SKM-1 treated with dmso at 0.1 percent for 144 hours (cell line): ENCODE data around the gene EIF3I.
"Not testable (repeated sequence)": the region's sequence is repeated elsewhere in the genome, so short reads cannot be mapped to it uniquely, and the experiment has no call there.

ENCODE experiments used
- DNase-seq: peaks from one replicate; lab custom pipeline; 2025; ENCODE audit not compliant: unreplicated experiment; lab: John Stamatoyannopoulos, UW

EIF3I gene

DNA sequence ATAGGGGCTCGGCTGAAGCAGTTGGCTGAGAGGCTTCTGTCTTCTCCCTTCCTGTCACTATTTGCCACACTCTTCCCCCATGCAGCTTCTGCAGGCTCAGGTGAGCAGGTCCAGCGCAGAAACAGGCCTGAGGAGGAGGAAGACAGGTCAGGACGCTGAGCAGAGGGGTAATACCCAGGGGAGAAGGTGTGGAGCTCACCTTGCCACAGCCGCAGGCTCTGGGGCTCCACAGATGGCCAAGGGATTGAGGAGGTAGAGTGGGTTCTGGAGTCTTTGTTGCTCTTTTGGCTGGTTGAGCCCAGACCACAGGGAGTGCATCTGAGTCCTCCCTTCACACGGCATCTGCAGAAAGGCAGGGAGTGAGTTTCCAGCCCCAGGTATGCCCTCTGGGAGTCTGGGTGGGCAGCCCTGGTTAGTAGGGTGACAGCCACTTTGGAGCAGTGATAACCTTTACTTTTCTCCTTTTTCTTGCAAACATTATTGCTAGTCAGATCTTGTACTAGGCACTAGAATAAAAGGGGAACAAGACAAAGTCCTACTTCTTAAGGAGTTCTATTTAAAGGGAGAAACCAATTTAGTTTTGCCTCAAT is 9.7 kb downstream of the EIF3I start:
- no peak for DNase-seq

DNA sequence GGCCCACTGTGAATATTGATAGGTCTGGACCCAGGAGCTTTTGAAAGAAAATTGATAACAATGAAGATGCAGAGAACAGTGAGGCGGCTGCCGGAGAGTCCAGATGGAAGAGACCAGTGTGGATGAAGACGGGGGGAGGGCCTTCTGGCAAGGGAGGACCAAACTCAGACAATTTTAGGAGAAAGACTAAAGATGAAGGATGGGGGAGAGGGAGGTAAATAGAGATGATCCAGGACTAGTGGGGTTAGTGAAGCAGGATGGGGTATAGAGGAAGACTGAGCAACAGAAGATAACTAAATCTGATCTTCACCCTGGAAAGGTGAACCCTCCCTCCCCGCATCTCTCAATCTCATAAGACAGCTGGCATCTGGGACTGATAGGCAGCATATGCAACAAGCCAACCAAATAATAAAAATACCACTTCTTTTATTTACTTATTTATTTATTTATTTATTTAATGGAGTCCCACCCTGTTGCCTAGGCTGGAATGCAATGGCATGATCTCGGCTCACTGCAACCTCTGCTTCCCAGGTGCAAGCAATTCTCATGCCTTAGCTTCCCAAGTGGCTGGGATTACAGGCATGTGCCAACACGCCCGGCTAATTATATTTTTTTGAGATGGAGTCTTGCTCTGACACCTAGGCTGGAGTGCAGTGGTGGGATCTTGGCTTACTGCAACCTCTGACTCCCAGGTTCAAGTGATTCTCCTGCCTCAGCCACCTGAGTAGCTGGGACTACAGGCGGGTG is 10.5 kb downstream of the EIF3I start:
- no peak for DNase-seq

- no peak for DNase-seq
Measured at GRCh38 chr1:32234792-32235191, 12.6 kb downstream of the EIF3I start.

DNA sequence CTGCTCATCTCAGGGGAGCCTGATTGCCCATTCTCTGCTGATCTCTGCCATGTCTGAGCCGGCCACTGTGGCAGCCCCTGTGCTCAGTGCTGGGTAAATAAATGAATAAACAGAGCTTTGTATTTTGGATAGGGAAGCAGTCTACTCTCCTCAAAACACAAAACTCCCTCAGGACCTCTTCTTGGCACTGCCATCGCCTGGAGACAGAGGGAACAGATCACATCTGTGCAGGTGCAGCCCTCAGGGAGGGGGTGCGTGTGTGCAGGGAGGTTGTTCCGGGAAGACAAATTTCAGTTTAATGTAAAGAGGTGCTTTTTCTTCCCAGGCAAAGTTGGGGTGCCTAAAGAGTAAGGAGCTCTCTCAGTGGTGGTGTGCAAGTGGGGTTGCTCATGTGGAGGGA is 17.1 kb downstream of the EIF3I start:
- no peak for DNase-seq

DNA sequence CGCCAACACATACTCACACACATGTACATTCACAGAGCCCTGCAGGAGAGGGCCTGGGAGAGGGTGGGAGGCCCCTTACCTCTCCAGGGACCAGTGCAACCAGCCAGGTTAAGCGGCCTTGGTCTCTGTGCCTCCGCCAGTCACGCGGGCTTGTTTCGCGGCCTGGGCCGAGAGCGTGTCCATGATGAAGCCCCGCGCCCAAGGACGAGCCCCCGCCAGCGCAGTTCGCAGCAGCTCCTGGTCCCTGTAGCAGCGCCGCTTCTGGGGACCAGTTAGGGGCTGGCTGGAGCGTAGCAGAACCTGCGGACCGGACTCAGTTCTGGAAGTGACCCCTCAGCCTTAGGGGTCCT is 17.6 kb downstream of the EIF3I start:
- DNase-seq: no peak

DNA sequence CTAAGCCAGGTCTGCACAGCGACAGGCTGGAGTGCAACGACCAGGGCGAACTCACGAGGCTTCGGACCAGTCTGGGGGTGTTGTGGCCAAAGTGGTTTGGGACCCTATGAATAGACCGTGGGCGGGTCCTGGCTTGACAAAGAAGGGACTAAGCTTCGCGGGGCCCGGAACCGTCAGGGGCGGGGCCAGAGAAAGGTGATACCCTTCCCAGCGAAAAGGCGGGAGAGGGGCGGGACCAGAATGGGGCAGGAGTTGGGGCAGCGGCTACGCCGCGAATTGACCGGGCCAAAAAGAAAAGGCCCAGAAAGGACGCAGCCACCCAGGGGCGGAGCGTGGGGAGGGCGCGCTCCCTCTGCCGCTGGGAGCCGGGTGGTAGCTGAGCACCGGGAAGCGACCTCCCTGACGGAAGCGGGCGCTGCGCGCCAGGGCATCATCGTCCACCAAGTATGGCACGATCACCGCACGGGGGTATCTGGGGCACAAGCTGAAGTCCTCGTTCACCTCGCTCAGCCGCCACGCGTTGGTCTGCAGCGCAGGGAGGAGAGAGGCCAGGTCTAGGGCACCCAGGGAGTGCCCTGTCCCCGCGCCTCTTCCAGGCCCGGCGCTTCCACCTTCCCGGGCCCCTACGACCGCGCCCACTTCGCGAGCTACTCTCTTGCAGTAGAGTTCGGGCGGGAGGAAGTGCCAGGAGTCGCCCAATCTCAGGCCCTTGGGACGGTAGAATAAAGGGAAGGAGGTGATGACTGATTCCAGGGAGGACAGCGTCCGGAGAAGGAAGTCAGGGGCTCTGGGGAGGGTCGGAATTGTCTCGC is 18.1 kb downstream of the EIF3I start:
- DNase-seq: peak; percentile 34

DNA sequence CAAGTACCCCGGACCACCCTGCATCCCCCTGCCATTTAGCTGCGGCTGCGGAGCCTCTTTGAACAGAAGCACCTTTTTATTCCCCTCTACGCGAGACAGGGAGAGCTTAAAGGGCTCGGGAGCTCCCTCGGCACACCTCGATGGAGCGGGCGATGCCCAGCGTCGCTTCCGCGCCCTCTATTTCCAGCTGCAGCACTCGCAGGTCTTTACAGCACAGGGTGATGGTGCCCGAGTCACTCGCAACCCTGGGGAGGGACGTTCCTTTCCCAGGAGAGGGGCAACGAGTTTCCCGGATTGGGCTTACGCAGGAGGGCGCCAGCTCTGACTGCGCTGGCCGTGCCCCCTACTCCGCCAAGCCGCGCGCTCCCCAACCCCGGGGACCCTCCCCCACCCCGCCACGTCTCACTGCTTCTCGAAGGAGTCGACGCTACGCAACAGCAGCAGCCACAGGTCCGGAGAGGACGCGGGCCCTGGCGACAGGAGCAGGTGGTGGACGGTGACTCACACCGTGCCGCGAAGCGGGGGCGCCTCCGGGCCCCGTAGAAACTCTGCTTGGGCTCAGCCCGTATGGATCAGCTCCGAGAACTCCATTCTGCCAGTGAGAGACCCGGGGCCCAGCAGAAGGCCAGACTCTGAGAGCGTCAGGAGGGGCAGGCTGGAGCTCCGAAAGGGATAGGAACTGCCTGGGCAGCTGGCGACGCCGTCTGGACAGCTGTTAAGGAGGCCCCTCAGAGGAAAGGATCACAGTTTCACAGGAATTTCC is 19.0 kb downstream of the EIF3I start:
- DNase-seq: no peak

GRCh38 chr1:32242341-32242851 is 20.2 kb downstream of the EIF3I start:
- peak; percentile 18 for DNase-seq

DNA sequence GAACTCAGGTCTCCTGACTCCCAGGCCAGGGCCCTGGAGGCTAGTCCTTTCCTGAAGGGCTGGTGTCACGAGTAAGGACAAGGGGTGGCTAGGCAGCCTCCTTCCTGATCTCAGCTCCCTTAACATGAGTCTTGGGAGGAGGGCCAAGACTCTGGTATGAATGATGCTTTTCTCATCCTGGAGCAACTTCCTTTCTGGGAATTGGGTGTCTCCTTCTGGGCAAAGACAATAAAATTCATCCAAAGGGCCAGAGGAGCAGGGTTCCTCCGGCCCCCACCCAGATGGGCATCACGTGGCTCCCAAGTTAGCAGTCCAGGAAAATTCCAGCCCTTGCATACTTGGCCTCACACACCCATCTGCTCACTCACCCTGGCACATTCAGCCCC is 24.7 kb downstream of the EIF3I start, which contains the start of gene FAM167B:
FAM167B (plus strand) TSS at position 335 of the 386 bp plus-strand sequence. CDS start 200 bp downstream, outside the sequence.
- no peak for DNase-seq

DNA sequence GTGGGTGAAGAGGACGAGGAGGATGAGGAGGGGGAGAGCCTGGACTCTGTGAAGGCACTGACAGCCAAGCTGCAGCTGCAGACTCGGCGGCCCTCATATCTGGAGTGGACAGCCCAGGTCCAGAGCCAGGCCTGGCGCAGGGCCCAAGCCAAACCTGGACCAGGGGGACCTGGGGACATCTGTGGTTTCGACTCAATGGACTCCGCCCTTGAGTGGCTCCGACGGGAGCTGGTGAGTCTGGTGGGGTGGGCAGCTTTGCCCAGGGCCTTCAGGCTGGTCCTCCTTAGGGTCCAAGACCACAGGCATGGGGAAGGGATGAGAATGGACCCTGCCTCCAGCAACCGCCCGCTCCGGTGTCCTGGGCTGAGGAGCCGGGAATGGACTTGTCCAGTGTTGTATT is 25.2 kb downstream of the EIF3I start:
- DNase-seq: no peak

- no peak for DNase-seq
Measured at GRCh38 chr1:32247983-32248889, 26.0 kb downstream of the EIF3I start.

GRCh38 chr1:32249831-32250525 is 27.8 kb downstream of the EIF3I start:
- peak; percentile 70 for DNase-seq

DNA sequence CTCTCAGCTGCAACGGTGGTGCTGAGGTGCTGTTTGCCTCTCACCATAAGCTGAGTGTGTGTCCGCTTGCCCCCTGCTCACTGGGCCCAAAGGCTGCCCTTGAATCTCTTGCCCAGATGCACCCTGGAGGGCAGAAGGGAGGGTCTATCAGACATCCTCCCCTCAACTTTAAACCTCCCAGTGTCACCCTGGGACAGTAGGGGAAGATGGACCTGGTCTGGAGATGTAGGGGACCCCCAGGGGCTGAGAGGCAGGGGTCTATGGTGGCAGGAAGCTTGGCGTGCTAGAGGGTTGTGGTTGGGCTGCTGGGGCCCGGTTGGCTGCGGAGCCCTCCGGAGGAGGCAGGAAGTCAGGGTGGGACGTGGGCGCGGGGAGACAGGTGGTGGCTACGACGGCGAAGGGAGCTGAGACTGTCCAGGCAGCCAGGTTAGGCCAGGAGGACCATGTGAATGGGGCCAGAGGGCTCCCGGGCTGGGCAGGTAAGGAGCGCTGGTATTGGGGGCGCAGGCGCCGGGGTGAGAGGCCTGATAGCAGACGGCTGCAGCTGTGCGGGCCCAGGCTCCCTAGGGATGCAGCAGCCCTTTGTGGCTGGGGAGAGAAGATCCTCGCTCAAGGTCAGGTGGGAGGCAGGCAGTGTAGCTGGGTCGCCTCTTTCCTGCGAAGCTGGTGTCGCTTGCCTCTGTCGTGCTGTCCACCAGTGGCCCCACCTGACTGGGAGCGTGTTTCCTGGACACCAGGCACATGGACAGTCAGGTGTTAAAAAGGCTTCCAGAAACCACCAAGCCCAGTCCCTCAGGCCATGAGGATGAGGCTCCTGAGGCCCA is 28.9 kb downstream of the EIF3I start, which contains the start of gene LCK:
LCK (plus strand) TSS at position 373 of the 824 bp plus-strand sequence. CDS start 23,065 bp downstream, outside the sequence.
- no peak for DNase-seq

DNA sequence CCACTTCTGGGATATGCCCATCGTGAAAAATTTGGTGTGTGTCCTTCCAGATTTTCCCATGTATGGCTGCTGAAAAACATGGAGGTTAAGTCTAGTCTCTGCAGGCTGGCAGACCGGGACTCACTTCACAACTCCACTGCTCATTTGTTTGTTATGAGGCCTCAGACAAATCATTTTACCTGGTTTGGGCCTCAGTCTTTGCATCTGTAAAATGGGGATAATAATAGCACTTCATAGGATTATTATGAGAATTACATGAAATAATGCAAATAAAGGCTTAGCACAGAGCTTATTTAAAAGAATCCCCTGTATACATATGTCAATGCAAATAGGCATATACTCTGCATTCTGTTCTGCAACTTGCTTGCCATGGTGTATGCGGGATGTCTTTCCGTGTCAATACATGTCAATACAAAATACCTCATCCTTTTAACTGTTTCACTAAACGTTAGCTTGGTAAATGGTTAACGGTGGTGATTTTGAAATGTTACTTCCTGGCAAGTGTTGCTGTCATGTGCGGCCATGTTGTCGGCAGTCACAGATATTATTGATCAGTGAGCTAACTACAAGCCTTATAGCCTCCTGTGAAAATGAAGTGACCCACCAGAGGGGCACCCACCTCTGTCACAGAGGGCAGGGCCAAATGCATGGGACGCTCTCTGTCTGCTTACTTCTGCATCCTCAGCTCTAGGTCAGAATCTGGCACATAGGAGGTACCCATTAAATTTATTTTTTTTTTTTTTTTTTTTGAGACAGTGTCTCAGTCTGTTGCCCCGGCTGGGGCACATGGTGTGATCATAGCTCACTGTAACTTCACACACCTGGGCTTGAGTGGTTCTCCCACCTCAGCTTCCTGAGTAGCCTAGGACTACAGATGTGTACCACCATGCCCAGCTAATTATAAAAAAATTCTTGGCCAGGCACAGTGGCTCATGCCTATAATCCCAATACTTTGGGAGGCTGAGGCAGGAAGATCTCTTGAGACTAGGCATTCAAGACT is 33.2 kb downstream of the EIF3I start:
- DNase-seq: no peak

DNA sequence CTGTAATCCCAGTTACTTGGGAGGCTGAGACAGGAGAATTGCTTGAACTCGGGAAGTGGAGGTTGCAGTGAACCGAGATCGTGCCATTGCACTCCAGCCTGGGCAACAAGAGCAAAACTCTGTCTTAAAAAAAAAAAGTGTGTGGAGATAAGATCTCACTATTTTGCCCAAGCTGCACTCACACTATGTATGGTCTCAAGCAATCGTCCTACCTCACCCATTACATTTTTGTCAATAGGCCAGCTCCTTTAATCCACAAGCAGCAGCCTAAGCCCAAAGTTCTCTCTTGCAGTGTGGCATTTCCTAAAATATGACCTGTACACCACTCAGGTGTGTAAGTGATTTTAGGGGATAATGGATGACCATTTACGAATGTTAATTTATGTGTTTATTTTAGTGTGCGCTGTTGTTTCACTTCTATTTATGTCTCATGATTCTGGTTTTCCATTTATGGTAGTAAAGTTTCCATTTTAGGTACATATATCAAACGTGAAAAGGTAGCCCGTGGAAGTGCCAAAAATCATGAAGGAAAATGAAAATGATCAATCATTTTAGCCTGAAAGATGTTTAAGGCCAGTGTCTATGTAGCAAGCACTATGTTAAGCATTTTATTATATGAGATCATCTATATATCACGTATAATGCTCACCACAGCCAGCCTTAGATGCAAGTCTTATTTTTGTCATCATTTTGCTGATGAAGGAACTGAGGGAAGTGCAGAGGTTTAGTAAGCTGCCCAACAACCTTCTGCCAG is 34.4 kb downstream of the EIF3I start:
- no peak for DNase-seq

GRCh38 chr1:32257227-32257508 is 35.0 kb downstream of the EIF3I start:
- DNase-seq: no peak

- DNase-seq: not testable (repeated sequence)
Measured at GRCh38 chr1:32263236-32263593, 41.0 kb downstream of the EIF3I start.
